NCI-H1436 (cell line): ENCODE measurements around the gene SNRNP25.

Experiments used
- DNase-seq: peaks from one replicate; lab custom pipeline; 2025; lab: John Stamatoyannopoulos, UW

Gene SNRNP25

GRCh38 chr16:104355-104754 lies 50.7 kb downstream of the SNRNP25 start:
- DNase-seq: no peak

- no peak for DNase-seq
Observed at GRCh38 chr16:104928-105327, 51.3 kb downstream of the SNRNP25 start.

- no peak for DNase-seq
Observed at GRCh38 chr16:105521-105920, 51.9 kb downstream of the SNRNP25 start.

- DNase-seq: peak; percentile 73
Observed at GRCh38 chr16:106623-107324, 53.1 kb downstream of the SNRNP25 start.
